ENCODE results near the gene DCAF10.

The DCAF10 gene

GRCh38 chr9:37913480-37914153 lies 113.0 kb downstream of the DCAF10 start:
- peaks cover 8% of the 10 kb centered on the region for H3K36me3 ChIP-seq (ENCODE audit: control insufficient read depth, insufficient read depth, low read length, severe bottlenecking)
- H3K4me1 ChIP-seq (ENCODE audit: control insufficient read depth, insufficient read depth, low read length) = peaks cover 5% of the 10 kb centered on the region
- H3K27me3 ChIP-seq (replicated peaks; ENCODE audit: control insufficient read depth, insufficient read depth, low read length) = no peaks in the 10 kb centered on the region
- no peak overlapping the region for H3K4me3 ChIP-seq (ENCODE audit: low read length)
- H3K9me3 ChIP-seq (ENCODE audit: control insufficient read depth, low read length) = no peaks in the 10 kb centered on the region
- peak; percentile 85 for DNase-seq (ENCODE audit: low read depth)
- no peak overlapping the region for H3K9ac ChIP-seq (ENCODE audit: low read length)

- H3K4me3 ChIP-seq (ENCODE audit: low read length) = no peak overlapping the region
- H3K4me1 ChIP-seq (ENCODE audit: control insufficient read depth, insufficient read depth, low read length) = no peaks in the 10 kb centered on the region
- no peaks in the 10 kb centered on the region for H3K9me3 ChIP-seq (ENCODE audit: control insufficient read depth, low read length)
- peaks cover 10% of the 10 kb centered on the region for H3K36me3 ChIP-seq (ENCODE audit: control insufficient read depth, insufficient read depth, low read length, severe bottlenecking)
- H3K27me3 ChIP-seq (replicated peaks; ENCODE audit: control insufficient read depth, insufficient read depth, low read length) = no peaks in the 10 kb centered on the region
- H3K9ac ChIP-seq (ENCODE audit: low read length) = no peak overlapping the region
- DNase-seq (ENCODE audit: low read depth) = no peak
Measured at GRCh38 chr9:37914154-37914551, 113.6 kb downstream of the DCAF10 start.

GRCh38 chr9:37914701-37915358 lies 114.2 kb downstream of the DCAF10 start:
- Histone ChIP-seq H3K4me1 (ENCODE audit: control insufficient read depth, insufficient read depth, low read length) (no peaks in the 10 kb centered on the region), H3K9ac (ENCODE audit: low read length) (no peak overlapping the region), H3K36me3 (ENCODE audit: control insufficient read depth, insufficient read depth, low read length, severe bottlenecking) (peaks cover 10% of the 10 kb centered on the region), H3K27me3 (replicated peaks; ENCODE audit: control insufficient read depth, insufficient read depth, low read length) (no peaks in the 10 kb centered on the region), H3K4me3 (ENCODE audit: low read length) (no peak overlapping the region), H3K9me3 (ENCODE audit: control insufficient read depth, low read length) (no peaks in the 10 kb centered on the region)
- DNase-seq (ENCODE audit: low read depth) = no peak

GRCh38 chr9:37915911-37916470 lies 115.4 kb downstream of the DCAF10 start:
- H3K4me1 ChIP-seq (ENCODE audit: control insufficient read depth, insufficient read depth, low read length) = no peaks in the 10 kb centered on the region
- no peak for DNase-seq (ENCODE audit: low read depth)
- H3K9ac ChIP-seq (ENCODE audit: low read length) = no peak overlapping the region
- H3K36me3 ChIP-seq (ENCODE audit: control insufficient read depth, insufficient read depth, low read length, severe bottlenecking) = peaks cover 10% of the 10 kb centered on the region
- no peaks in the 10 kb centered on the region for H3K27me3 ChIP-seq (replicated peaks; ENCODE audit: control insufficient read depth, insufficient read depth, low read length)
- no peak overlapping the region for H3K4me3 ChIP-seq (ENCODE audit: low read length)
- H3K9me3 ChIP-seq (ENCODE audit: control insufficient read depth, low read length) = no peaks in the 10 kb centered on the region

- Histone ChIP-seq H3K27me3 (replicated peaks; ENCODE audit: control insufficient read depth, insufficient read depth, low read length) (no peaks in the 10 kb centered on the region), H3K9me3 (ENCODE audit: control insufficient read depth, low read length) (no peaks in the 10 kb centered on the region), H3K36me3 (ENCODE audit: control insufficient read depth, insufficient read depth, low read length, severe bottlenecking) (peaks cover 10% of the 10 kb centered on the region), H3K9ac (ENCODE audit: low read length) (no peak overlapping the region), H3K4me3 (ENCODE audit: low read length) (no peak overlapping the region), H3K4me1 (ENCODE audit: control insufficient read depth, insufficient read depth, low read length) (peaks cover under 1% of the 10 kb centered on the region)
- no peak for DNase-seq (ENCODE audit: low read depth)
Measured at GRCh38 chr9:37916471-37917312, 116.1 kb downstream of the DCAF10 start.
